ENCODE measurements around the gene PCDH19. TPM values are rescaled to one million over a fixed set of nuclear protein-coding genes. Genes with fewer than 3 reads are reported as not detected.

PCDH19 gene
- total RNA-seq, 1 experiment from 2014 or later, result 0.08 TPM

GRCh38 chrX:100349391-100349790 is 60.7 kb downstream of the PCDH19 start:
- intact Hi-C loops (cut with micrococcal nuclease; ENCODE audit: unreplicated experiment), result no loop called here
- no peak overlapping the region for H3K27ac ChIP-seq (ENCODE audit: low read length)
- POLR2A ChIA-PET, result no interaction called here
- H3K27me3 ChIP-seq (ENCODE audit: control insufficient read depth, insufficient read depth, low read length), result no peaks in the 10 kb centered on the region
- in situ Hi-C loops (cut with HindIII; ENCODE audit: low pct_unique_long_range_greater_than_20kb, low sequenced_read_pairs), result no loop called here
- no peaks in the 10 kb centered on the region for H3K9me3 ChIP-seq (ENCODE audit: control insufficient read depth, insufficient read depth, low read depth, low read length)
- H3K4me3 ChIP-seq (ENCODE audit: low read depth in 2 of 2, low read length in 2 of 2), result no peak overlapping the region
- BruUV-seq (replicated peaks), result no TSS peak
- H3K36me3 ChIP-seq (ENCODE audit: control insufficient read depth, insufficient read depth, low read length), result no peaks in the 10 kb centered on the region
- no peak for ATAC-seq
- no peak for DNase-seq (ENCODE audit: low read depth, low spot score)
- H3K4me1 ChIP-seq (ENCODE audit: control insufficient read depth, insufficient read depth, low read length), result no peaks in the 10 kb centered on the region
- TF ChIP-seq CTCF (IDR thresholded peaks at IDR 0.05) (no peak), REST (IDR thresholded peaks at IDR 0.05; ENCODE audit: insufficient read depth in 1 of 2, low read depth in 2 of 2, low read length in 1 of 2) (no peak), POLR2AphosphoS5 (IDR thresholded peaks at IDR 0.05; ENCODE audit: low read depth, low read length) (no peak), SIN3A (IDR thresholded peaks at IDR 0.05; ENCODE audit: borderline replicate concordance, insufficient read depth, low read depth, low read length) (no peak), TCF7L2 (IDR thresholded peaks at IDR 0.05; ENCODE audit: low read depth, low read length) (no peak)
- CTCF ChIA-PET, result no interaction called here

- Histone ChIP-seq H3K9me3 (ENCODE audit: control insufficient read depth, insufficient read depth, low read depth, low read length) (no peaks in the 10 kb centered on the region), H3K27ac (ENCODE audit: low read length) (no peak overlapping the region), H3K4me1 (ENCODE audit: control insufficient read depth, insufficient read depth, low read length) (no peaks in the 10 kb centered on the region), H3K36me3 (ENCODE audit: control insufficient read depth, insufficient read depth, low read length) (no peaks in the 10 kb centered on the region), H3K4me3 (ENCODE audit: low read depth in 2 of 2, low read length in 2 of 2) (no peak overlapping the region), H3K27me3 (ENCODE audit: control insufficient read depth, insufficient read depth, low read length) (no peaks in the 10 kb centered on the region; the same call in 1 of the 2 replicates)
- in situ Hi-C loops (cut with HindIII; ENCODE audit: low pct_unique_long_range_greater_than_20kb, low sequenced_read_pairs), result no loop called here
- TF ChIP-seq CTCF (IDR thresholded peaks at IDR 0.05) (no peak), SIN3A (IDR thresholded peaks at IDR 0.05; ENCODE audit: borderline replicate concordance, insufficient read depth, low read depth, low read length) (no peak), REST (IDR thresholded peaks at IDR 0.05; ENCODE audit: insufficient read depth in 1 of 2, low read depth in 2 of 2, low read length in 1 of 2) (no peak), TCF7L2 (IDR thresholded peaks at IDR 0.05; ENCODE audit: low read depth, low read length) (no peak), POLR2AphosphoS5 (IDR thresholded peaks at IDR 0.05; ENCODE audit: low read depth, low read length) (no peak)
- ChIA-PET CTCF (no interaction called here), POLR2A (no interaction called here)
- no TSS peak for BruUV-seq (replicated peaks)
- ATAC-seq, result no peak
- no peak for DNase-seq (ENCODE audit: low read depth, low spot score)
- intact Hi-C loops (cut with micrococcal nuclease; ENCODE audit: unreplicated experiment), result no loop called here
Observed at GRCh38 chrX:100341142-100341510, 68.9 kb downstream of the PCDH19 start.

All from Panc1 (cell line).